ENCODE measurements around the gene PHF8. TPM values are rescaled to one million over a fixed set of nuclear protein-coding genes. Genes with fewer than 3 reads are reported as not detected.

PHF8 gene
- total and polyA plus RNA-seq, 9 of the 15 experiments (the other 6 are each of a cell fraction or from before 2014, with no cell fraction given), result 2.5 to 25.7 (median 12.1) TPM

GRCh38 chrX:53926030-53926429 lies 118.2 kb downstream of the PHF8 start:
- ATAC-seq, result no peak
- 27% methylated on average over 5 of the region's 5 CpGs for WGBS (ENCODE audit: insufficient coverage, low coverage, missing lambda C conversion rate)
- POLR2A ChIA-PET, result interaction anchor here (0.7 kb wide), 1 partner anchor 9 kb away, joined by 3 read pairs; no protein-coding TSS in a partner anchor

More at GRCh38 chrX:53926030-53926429, 118.2 kb downstream of the PHF8 start:
- Histone ChIP-seq H3K4me1 (replicated peaks in 1 of 2; ENCODE audit: control insufficient read depth in 2 of 2, insufficient read depth in 2 of 2, low read length in 2 of 2) (peaks cover 0 to 5% of the 10 kb centered on the region in 2 experiments; a peak in 1 of 5 replicates), H4K20me1 (replicated peaks; ENCODE audit: control insufficient read depth, insufficient read depth, low read length) (no peaks in the 10 kb centered on the region), H3K4me2 (ENCODE audit: insufficient read depth, low read length) (no peak overlapping the region), H3K27ac (ENCODE audit: extremely low read depth, low read depth, low read length) (no peak overlapping the region), H3K36me3 (ENCODE audit: control insufficient read depth, insufficient read depth, low read length) (no peaks in the 10 kb centered on the region), H3K79me2 (ENCODE audit: control insufficient read depth, insufficient read depth, low read length) (no peaks in the 10 kb centered on the region), H2AFZ (ENCODE audit: low read depth, low read length) (no peak overlapping the region), H3K9ac (ENCODE audit: insufficient read depth in 1 of 2, low read depth in 2 of 2, low read length in 2 of 2) (no peak overlapping the region), H3K9me1 (ENCODE audit: control insufficient read depth, insufficient read depth, low read length) (no peaks in the 10 kb centered on the region), H3K4me3 (no peak overlapping the region), H3K27me3 (ENCODE audit: control insufficient read depth in 2 of 2, insufficient read depth in 2 of 2, low read length in 2 of 2) (no peaks in the 10 kb centered on the region), H3K9me3 (replicated peaks; ENCODE audit: control insufficient read depth, insufficient read depth, low read depth, low read length) (no peaks in the 10 kb centered on the region)
- no peak for FAIRE-seq
- no peak for DNase-seq (ENCODE audit: extremely low read depth in 1 of 4, low spot score in 3 of 4)
- intact Hi-C loops (cut with micrococcal nuclease) (no loop called here), in situ Hi-C loops (cut with MboI) (no loop called here)
- BruUV-seq (replicated peaks), result no TSS peak
- CTCF ChIA-PET (ENCODE audit: low intra/inter-chr PET ratio), result no interaction called here
- TF ChIP-seq BRD4 (IDR thresholded peaks at IDR 0.05) (no peak), TBP (optimal IDR thresholded peaks at IDR 0.05; ENCODE audit: low read depth, low read length) (no peak), U2AF2 (optimal IDR thresholded peaks at IDR 0.05; ENCODE audit: low read depth, low read length) (no peak), ZNF707 (CRISPR knock-in tag; conservative IDR thresholded peaks at IDR 0.05) (no peak), TRIM24 (IDR thresholded peaks at IDR 0.05) (no peak), ZNF764 (CRISPR knock-in tag; IDR thresholded peaks at IDR 0.05; ENCODE audit: low read depth) (no peak), MYNN (IDR thresholded peaks at IDR 0.05) (no peak), MYNN (CRISPR knock-in tag; IDR thresholded peaks at IDR 0.05) (no peak), ZFX (CRISPR knock-in tag; IDR thresholded peaks at IDR 0.05) (no peak), PHB (CRISPR knock-in tag; IDR thresholded peaks at IDR 0.05) (no peak), ETS1 (conservative IDR thresholded peaks at IDR 0.05; ENCODE audit: control insufficient read depth, low read depth, low read length) (no peak), FOS (IDR thresholded peaks at IDR 0.05; ENCODE audit: extremely low read depth, insufficient read length) (no peak), ZNF655 (CRISPR knock-in tag; IDR thresholded peaks at IDR 0.05) (no peak), JUND (IDR thresholded peaks at IDR 0.05; ENCODE audit: borderline replicate concordance, low read depth, low read length) (no peak), JUND (tag; IDR thresholded peaks at IDR 0.05; ENCODE audit: borderline replicate concordance, low read depth, low read length) (no peak), PHF20 (IDR thresholded peaks at IDR 0.05; ENCODE audit: partially characterized antibody) (no peak), HCFC1 (IDR thresholded peaks at IDR 0.05; ENCODE audit: low read depth, low read length) (no peak), NR2F6 (CRISPR knock-in tag; IDR thresholded peaks at IDR 0.05) (no peak), ZNF311 (CRISPR knock-in tag; IDR thresholded peaks at IDR 0.05) (no peak)

Data from K562 (cell line).